AG09319 (cell line): Measurements from ENCODE around the gene PCDHB10.
A peak's percentile ranks its signal among the peaks of the same experiment; 100 is the strongest.
"Not testable (repeated sequence)": the region's sequence is repeated elsewhere in the genome, so short reads cannot be mapped to it uniquely, and the experiment has no call there.

Source experiments
- DNase-seq: peaks from one replicate; pipeline ENCODE4 v3.0.0-alpha.2; 2010; ENCODE audit warnings: low read depth; ENCODE audit errors: extremely low read depth
- CTCF ChIP-seq: IDR thresholded peaks from 2 replicates; pipeline ENCODE4 v1.5.1; 2011; ENCODE audit warnings: low read depth, mild to moderate bottlenecking, inconsistent platforms, low read length, moderate library complexity

Gene PCDHB10

DNA sequence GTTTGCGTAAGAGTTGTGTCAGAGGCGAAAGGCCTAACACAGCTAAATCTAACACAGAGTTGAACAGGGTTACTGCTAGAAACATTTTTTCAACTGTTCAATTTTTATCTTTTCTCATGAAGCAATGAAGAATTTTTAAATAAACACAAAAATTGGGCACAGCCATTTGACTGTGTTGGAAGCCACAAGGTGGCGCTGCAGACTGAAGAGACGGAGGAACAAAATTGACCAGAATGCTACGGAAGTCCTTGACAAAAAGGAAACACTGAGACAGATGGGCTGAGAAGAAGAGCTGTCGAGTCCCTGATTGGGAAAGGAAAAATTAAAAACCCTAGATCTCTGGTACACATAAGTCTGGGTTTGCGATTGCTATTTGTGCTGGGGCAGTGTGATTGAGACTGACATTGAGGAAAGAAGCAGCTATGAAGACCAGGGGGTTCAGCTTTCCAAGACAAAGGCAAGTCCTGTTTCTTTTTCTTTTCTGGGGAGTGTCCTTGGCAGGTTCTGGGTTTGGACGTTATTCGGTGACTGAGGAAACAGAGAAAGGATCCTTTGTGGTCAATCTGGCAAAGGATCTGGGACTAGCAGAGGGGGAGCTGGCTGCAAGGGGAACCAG is 5.1 kb upstream of the PCDHB10 start, which contains the start of gene PCDHB9:
TSS of gene PCDHB9 (plus strand) at position 265 of the 616 bp plus-strand sequence. CDS start at position 423, 158 bp downstream.
- no peak for DNase-seq
- TF ChIP-seq CTCF, result peak; percentile 23

DNA sequence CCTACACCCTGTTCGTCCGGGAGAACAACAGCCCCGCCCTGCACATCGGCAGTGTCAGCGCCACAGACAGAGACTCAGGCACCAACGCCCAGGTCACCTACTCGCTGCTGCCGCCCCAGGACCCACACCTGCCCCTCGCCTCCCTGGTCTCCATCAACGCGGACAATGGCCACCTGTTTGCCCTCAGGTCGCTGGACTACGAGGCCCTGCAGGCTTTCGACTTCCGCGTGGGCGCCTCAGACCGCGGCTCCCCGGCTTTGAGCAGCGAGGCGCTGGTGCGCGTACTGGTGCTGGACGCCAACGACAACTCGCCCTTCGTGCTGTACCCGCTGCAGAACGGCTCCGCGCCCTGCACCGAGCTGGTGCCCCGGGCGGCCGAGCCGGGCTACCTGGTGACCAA is 3.5 kb upstream of the PCDHB10 start:
- DNase-seq, result not testable (repeated sequence)

DNA sequence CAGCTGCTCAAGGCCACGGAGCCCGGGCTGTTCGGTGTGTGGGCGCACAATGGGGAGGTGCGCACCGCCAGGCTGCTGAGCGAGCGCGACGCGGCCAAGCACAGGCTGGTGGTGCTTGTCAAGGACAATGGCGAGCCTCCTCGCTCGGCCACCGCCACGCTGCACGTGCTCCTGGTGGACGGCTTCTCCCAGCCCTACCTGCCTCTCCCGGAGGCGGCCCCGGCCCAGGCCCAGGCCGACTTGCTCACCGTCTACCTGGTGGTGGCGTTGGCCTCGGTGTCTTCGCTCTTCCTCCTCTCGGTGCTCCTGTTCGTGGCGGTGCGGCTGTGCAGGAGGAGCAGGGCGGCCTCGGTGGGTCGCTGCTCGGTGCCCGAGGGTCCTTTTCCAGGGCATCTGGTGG is 3.0 kb upstream of the PCDHB10 start:
- not testable (repeated sequence) for DNase-seq

GRCh38 chr5:141194332-141194731 is 2.2 kb downstream of the PCDHB10 start:
- DNase-seq, result not testable (repeated sequence)

DNA sequence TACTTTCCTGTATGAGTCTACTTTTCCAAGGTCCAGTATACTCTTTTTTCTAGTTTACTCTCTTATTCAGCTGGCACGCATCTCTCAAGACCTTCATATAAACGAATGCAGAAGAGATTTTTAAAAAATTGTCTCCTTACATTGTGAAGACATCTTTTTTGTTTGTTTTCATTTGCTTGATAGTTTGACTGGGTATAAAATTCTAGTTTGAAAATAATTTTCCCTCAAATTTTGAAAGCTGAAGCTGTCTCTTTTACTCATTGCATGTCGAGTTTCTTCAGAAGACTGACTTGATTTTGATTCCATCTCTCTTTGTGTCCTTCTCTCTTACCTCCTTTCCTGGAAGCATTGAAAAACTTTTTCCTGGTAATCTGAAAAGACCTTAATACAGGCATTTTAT is 4.2 kb downstream of the PCDHB10 start:
- no peak for TF ChIP-seq CTCF
- DNase-seq, result no peak

GRCh38 chr5:141199359-141200235 is 7.4 kb downstream of the PCDHB10 start, which contains the start of gene PCDHB11:
Gene PCDHB11, plus strand, starts transcription at chr5:141199627. Its CDS starts 148 bp downstream, at chr5:141199775.
- no peak for TF ChIP-seq CTCF
- DNase-seq, result no peak

GRCh38 chr5:141201126-141201525 is 9.0 kb downstream of the PCDHB10 start:
- DNase-seq, result not testable (repeated sequence)

DNA sequence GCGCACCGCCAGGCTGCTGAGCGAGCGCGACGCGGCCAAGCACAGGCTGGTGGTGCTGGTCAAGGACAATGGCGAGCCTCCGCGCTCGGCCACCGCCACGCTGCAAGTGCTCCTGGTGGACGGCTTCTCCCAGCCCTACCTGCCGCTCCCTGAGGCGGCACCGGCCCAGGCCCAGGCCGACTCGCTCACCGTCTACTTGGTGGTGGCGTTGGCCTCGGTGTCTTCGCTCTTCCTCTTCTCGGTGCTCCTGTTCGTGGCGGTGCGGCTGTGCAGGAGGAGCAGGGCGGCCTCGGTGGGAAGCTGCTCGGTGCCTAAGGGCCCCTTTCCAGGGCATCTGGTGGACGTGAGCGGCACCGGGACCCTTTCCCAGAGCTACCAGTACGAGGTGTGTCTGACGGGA is 9.5 kb downstream of the PCDHB10 start:
- not testable (repeated sequence) for DNase-seq

GRCh38 chr5:141208478-141208877 is 16.3 kb downstream of the PCDHB10 start, which contains the start of gene PCDHB12:
Gene PCDHB12, plus strand, starts transcription at chr5:141208719. Its CDS starts 189 bp downstream, at chr5:141208908.
- DNase-seq, result no peak
- TF ChIP-seq CTCF, result no peak

- not testable (repeated sequence) for DNase-seq
Observed at GRCh38 chr5:141210281-141210680, 18.1 kb downstream of the PCDHB10 start.

DNA sequence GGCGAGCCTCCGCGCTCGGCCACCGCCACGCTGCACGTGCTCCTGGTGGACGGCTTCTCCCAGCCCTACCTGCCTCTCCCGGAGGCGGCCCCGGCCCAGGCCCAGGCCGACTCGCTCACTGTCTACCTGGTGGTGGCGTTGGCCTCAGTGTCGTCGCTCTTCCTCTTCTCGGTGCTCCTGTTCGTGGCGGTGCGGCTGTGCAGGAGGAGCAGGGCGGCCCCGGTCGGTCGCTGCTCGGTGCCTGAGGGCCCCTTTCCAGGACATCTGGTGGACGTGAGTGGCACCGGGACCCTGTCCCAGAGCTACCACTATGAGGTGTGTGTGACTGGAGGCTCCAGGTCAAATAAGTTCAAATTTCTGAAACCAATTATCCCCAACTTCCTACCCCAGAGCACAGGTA is 18.7 kb downstream of the PCDHB10 start:
- DNase-seq, result not testable (repeated sequence)

- not testable (repeated sequence) for DNase-seq
Observed at GRCh38 chr5:141213656-141214339, 21.6 kb downstream of the PCDHB10 start, which contains the start of gene PCDHB13. Gene PCDHB13, plus strand, starts transcription at chr5:141213919. Its CDS starts 205 bp downstream, at chr5:141214124.

GRCh38 chr5:141214583-141214982 is 22.4 kb downstream of the PCDHB10 start:
- DNase-seq, result not testable (repeated sequence)

- not testable (repeated sequence) for DNase-seq
Observed at GRCh38 chr5:141215504-141215903, 23.4 kb downstream of the PCDHB10 start.

DNA sequence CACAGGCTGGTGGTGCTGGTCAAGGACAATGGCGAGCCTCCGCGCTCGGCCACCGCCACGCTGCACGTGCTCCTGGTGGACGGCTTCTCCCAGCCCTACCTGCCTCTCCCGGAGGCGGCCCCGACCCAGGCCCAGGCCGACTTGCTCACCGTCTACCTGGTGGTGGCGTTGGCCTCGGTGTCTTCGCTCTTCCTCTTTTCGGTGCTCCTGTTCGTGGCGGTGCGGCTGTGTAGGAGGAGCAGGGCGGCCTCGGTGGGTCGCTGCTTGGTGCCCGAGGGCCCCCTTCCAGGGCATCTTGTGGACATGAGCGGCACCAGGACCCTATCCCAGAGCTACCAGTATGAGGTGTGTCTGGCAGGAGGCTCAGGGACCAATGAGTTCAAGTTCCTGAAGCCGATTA is 23.9 kb downstream of the PCDHB10 start:
- DNase-seq, result not testable (repeated sequence)
